ENCODE results near the gene FANCG.

GRCh38 chr9:35067056-35067455 lies 12.7 kb downstream of the FANCG start:
- TF ChIP-seq GATA2 (IDR thresholded peaks at IDR 0.05; ENCODE audit: low read depth, low read length) (no peak), GATA3 (IDR thresholded peaks at IDR 0.05; ENCODE audit: low read depth, low read length) (no peak)

All from SH-SY5Y (cell line).